Mammary epithelial cell (primary cell): ENCODE data around the gene UBR4.

Source experiments
- CTCF ChIP-seq, 2 donors: IDR thresholded peaks in 1 of 2; conservative IDR thresholded peaks in 1 of 2; 2 replicates each; pipeline ENCODE4 v1.5.1; 2011 to 2012; ENCODE audit warnings: inconsistent platforms in 2 of 2, low read length in 2 of 2, mild to moderate bottlenecking in 2 of 2, control low read depth in 1 of 2, low read depth in 1 of 2; ENCODE audit not compliant: insufficient read depth in 1 of 2; ENCODE audit errors: extremely low read depth in 1 of 2
- EZH2 ChIP-seq: IDR thresholded peaks from 2 replicates; pipeline ENCODE4 v1.6.1; 2012; ENCODE audit warnings: low read length, inconsistent platforms, borderline replicate concordance

GRCh38 chr1:19049798-19050197, 160.3 kb downstream of the UBR4 start:
- TF ChIP-seq CTCF (conservative IDR thresholded peaks at IDR 0.05 in 1 of 2, IDR thresholded peaks at IDR 0.05 in 1 of 2; ENCODE audit: extremely low read depth in 1 of 2, insufficient read depth in 1 of 2, low read depth in 1 of 2, low read length in 2 of 2) = no peak
- no peak for TF ChIP-seq EZH2
